HepG2 (cell line): ENCODE results near the gene RHBG. TPM values are rescaled to one million over a fixed set of nuclear protein-coding genes. Genes with fewer than 3 reads are reported as not detected.

Experiments used
- EP300 ChIP-seq, 3 experiments: sonication (generic) in 1 of 3; formaldehyde crosslinking in 1 of 3; IDR thresholded peaks; 2 replicates each; pipeline versions ENCODE4 v1.5.1 to v1.6.1; 2011 to 2020; ENCODE audit warnings: low read depth in 2 of 3, low read length in 2 of 3, borderline replicate concordance in 1 of 3, improper control_type of control experiment in 1 of 3, mild to moderate bottlenecking in 1 of 3, missing genetic modification reagents in 1 of 3, moderate library complexity in 1 of 3
- FOXP1 ChIP-seq, 2 experiments: fragments of 450-650 bp in 1 of 2; IDR thresholded peaks; 2 replicates each; pipeline ENCODE4 v1.6.1; 2017 to 2018; ENCODE audit warnings: antibody characterized with exemption in 1 of 2
- FOXP4 ChIP-seq: sonication (generic); formaldehyde crosslinking; IDR thresholded peaks from 2 replicates; pipeline ENCODE4 v1.4.0; 2020; ENCODE audit warnings: missing genetic modification reagents
- HNF4A ChIP-seq: sonication (generic); formaldehyde crosslinking; IDR thresholded peaks from 2 replicates; pipeline ENCODE4 v1.4.0; 2020; ENCODE audit warnings: missing genetic modification reagents
- KIAA2018 ChIP-seq: sonication (generic); formaldehyde crosslinking; IDR thresholded peaks from 2 replicates; pipeline ENCODE4 v1.5.0; 2020; ENCODE audit warnings: mild to moderate bottlenecking, missing genetic modification reagents, borderline replicate concordance
- NCOA2 ChIP-seq: sonication (generic); formaldehyde crosslinking; IDR thresholded peaks from 2 replicates; pipeline ENCODE4 v1.8.0; 2022; ENCODE audit warnings: inconsistent platforms
- PHF20 ChIP-seq: sonication (generic); formaldehyde crosslinking; IDR thresholded peaks from 2 replicates; pipeline ENCODE4 v1.5.0; 2020; ENCODE audit warnings: mild to moderate bottlenecking, missing genetic modification reagents
- POGZ ChIP-seq: sonication (generic); formaldehyde crosslinking; IDR thresholded peaks from 2 replicates; pipeline ENCODE4 v1.4.0; 2020; ENCODE audit warnings: mild to moderate bottlenecking, missing genetic modification reagents
- SOX13 ChIP-seq, 3 experiments: fragments of 450-650 bp in 1 of 3; sonication (generic) in 1 of 3; formaldehyde crosslinking in 1 of 3; IDR thresholded peaks in 2 of 3; conservative IDR thresholded peaks in 1 of 3; 2 replicates each; pipeline versions ENCODE4 v1.5.0 to v1.6.1; 2016 to 2020; ENCODE audit warnings: antibody characterized with exemption in 1 of 3, mild to moderate bottlenecking in 1 of 3, missing compliant biosample characterization in 1 of 3, missing genetic modification reagents in 1 of 3, moderate library complexity in 1 of 3
- SUZ12 ChIP-seq: fragments of 150-350 bp; IDR thresholded peaks from 2 replicates; pipeline ENCODE4 v1.6.1; 2014; ENCODE audit warnings: low read depth, low read length
- ZMYM4 ChIP-seq: sonication (generic); formaldehyde crosslinking; IDR thresholded peaks from 2 replicates; pipeline ENCODE4 v1.8.1; 2023; ENCODE audit warnings: mild to moderate bottlenecking, missing genetic modification reagents
- ZNF850 ChIP-seq: sonication (generic); formaldehyde crosslinking; conservative IDR thresholded peaks from 2 replicates; pipeline ENCODE4 v1.9.0; 2021; ENCODE audit warnings: mild to moderate bottlenecking, missing genetic modification reagents
- polyA plus RNA-seq, 8 experiments: library from polyadenylated mRNA; depleted of rRNA in 3 of 8; stranded (reverse) in 7 of 8; unstranded in 1 of 8; fragments of >200 nt; fragmentation: Illumina TruSeq in 4 of 8; extraction: Trizol in 4 of 8; gene quantifications; 2 replicates each; pipeline versions ENCODE4 v1.2.1 to v1.2.3, GENCODE V29; 2011 to 2016; ENCODE audit warnings: low read depth in 4 of 8, missing spikeins in 1 of 8, mixed read lengths in 1 of 8; ENCODE audit not compliant: insufficient read depth in 1 of 8
- total RNA-seq, 5 experiments: library from RNA; depleted of rRNA; stranded (reverse); fragments of >200 nt; fragmentation: Illumina TruSeq; extraction: Trizol; gene quantifications; 2 replicates each; pipeline ENCODE4 v1.2.3, GENCODE V29; 2016; ENCODE audit warnings: low read depth in 1 of 5
- TF ChIP-seq, protein P1 (sequence below): sonication (generic); formaldehyde crosslinking; IDR thresholded peaks from 2 replicates; pipeline ENCODE4 v1.5.0; 2020; ENCODE audit warnings: missing genetic modification reagents

The RHBG gene
- total and polyA plus RNA-seq, 2 of the 13 experiments (the other 11 are each of a cell fraction or from before 2014, with no cell fraction given), result 61.8 to 73.5 TPM

DNA sequence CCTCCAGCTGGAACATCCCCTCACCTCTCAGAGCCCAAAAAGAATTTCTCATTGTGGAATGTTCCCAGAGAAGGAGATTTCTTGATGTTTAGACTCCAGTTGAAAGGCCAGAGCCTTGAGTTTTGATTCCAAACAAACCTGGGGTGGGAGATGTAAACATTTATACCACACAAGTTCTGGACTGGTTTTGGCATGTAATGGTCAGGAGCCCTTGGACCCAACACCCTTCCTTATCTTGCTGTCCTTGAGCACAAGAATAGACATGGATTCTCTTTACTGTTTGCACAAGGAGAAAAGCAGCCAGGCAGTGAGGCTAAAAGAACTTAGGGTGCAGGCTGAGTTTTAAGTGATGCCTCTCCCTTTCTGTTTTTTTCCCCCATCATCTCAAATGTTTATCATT lies 4.5 kb downstream of the RHBG start (continued):
- no peak for TF ChIP-seq KIAA2018
- TF ChIP-seq NCOA2 (CRISPR knock-in tag), result peak; percentile 79
- TF ChIP-seq PHF20 (CRISPR knock-in tag), result no peak
- TF ChIP-seq FOXP1 (IDR thresholded peaks at IDR 0.05), result no peak
- TF ChIP-seq FOXP1 (CRISPR knock-in tag; IDR thresholded peaks at IDR 0.05), result peak; percentile 47; the same call in 1 of the 2 replicates
- peak; percentile 58; the same call in 1 of the 2 replicates for TF ChIP-seq FOXP4 (CRISPR knock-in tag)
- TF ChIP-seq, protein P1, sequence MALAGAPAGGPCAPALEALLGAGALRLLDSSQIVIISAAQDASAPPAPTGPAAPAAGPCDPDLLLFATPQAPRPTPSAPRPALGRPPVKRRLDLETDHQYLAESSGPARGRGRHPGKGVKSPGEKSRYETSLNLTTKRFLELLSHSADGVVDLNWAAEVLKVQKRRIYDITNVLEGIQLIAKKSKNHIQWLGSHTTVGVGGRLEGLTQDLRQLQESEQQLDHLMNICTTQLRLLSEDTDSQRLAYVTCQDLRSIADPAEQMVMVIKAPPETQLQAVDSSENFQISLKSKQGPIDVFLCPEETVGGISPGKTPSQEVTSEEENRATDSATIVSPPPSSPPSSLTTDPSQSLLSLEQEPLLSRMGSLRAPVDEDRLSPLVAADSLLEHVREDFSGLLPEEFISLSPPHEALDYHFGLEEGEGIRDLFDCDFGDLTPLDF (CRISPR knock-in tag), result no peak
- no peak for TF ChIP-seq ZNF850 (CRISPR knock-in tag)
- peak; percentile 80 for TF ChIP-seq HNF4A
- TF ChIP-seq ZMYM4 (CRISPR knock-in tag), result peak; percentile 36; the same call in 1 of the 2 replicates
- no peak for TF ChIP-seq SUZ12
- TF ChIP-seq POGZ, result no peak
- no peak for TF ChIP-seq SOX13 (IDR thresholded peaks at IDR 0.05)
- peak in 1 of 2 experiments; percentile 68; a peak in 2 of 4 replicates for TF ChIP-seq SOX13 (CRISPR knock-in tag; conservative IDR thresholded peaks at IDR 0.05 in 1 of 2, IDR thresholded peaks at IDR 0.05 in 1 of 2)
- TF ChIP-seq EP300 (IDR thresholded peaks at IDR 0.05; ENCODE audit: low read depth in 2 of 2, low read length in 2 of 2), result peak in 1 of 2 experiments; percentile 75; a peak in 2 of 4 replicates
- no peak for TF ChIP-seq EP300 (CRISPR knock-in tag; IDR thresholded peaks at IDR 0.05; ENCODE audit: borderline replicate concordance)
